H1 (cell line): Measurements from ENCODE around the gene LHFPL3. TPM values are rescaled to one million over a fixed set of nuclear protein-coding genes. Genes with fewer than 3 reads are reported as not detected.

Experiments
- CTCF ChIA-PET: fragments of 300-600 bp; sonication (Branson Sonifier 250); formaldehyde crosslinking; loops from one replicate; lab custom pipeline; 2021; ENCODE audit not compliant: partially characterized antibody; lab: Charles Lee
- POLR2A ChIA-PET: fragments of 300-600 bp; sonication (Branson Sonifier 250); formaldehyde crosslinking; loops from one replicate; lab custom pipeline; 2021; ENCODE audit warnings: inconsistent platforms; ENCODE audit not compliant: partially characterized antibody; lab: Charles Lee
- DNase-seq, 2 experiments: peaks; one replicate each; pipeline versions ENCODE4 v3.0.0 to v3.0.0-alpha.2; 2010 to 2022; ENCODE audit warnings: low spot score in 2 of 2, low read depth in 1 of 2, mixed read lengths in 1 of 2
- FAIRE-seq: peaks from 2 replicates; lab custom pipeline; 2011; peaks lifted over from hg19 to GRCh38; lab: Jason Lieb, UNC
- H2AFZ ChIP-seq: 2 replicates; pipeline ENCODE4 v1.8.1; 2012; ENCODE audit warnings: low read length, inconsistent platforms
- H2AK5ac ChIP-seq: 2 replicates; pipeline ENCODE4 v1.6.1; 2013; ENCODE audit warnings: low read depth, low read length
- H2BK120ac ChIP-seq: replicated peaks from 2 replicates; pipeline ENCODE3; 2013; ENCODE audit warnings: low read depth, low read length, inconsistent platforms
- H2BK12ac ChIP-seq: 2 replicates; pipeline ENCODE4 v1.6.1; 2013; ENCODE audit warnings: low read depth, low read length
- H2BK15ac ChIP-seq: 2 replicates; pipeline ENCODE4 v1.6.1; 2013; ENCODE audit warnings: low read length
- H2BK20ac ChIP-seq: 2 replicates; pipeline ENCODE4 v1.6.1; 2013; ENCODE audit warnings: low read length
- H2BK5ac ChIP-seq: 2 replicates; pipeline ENCODE4 v1.6.1; 2013; ENCODE audit warnings: low read depth, low read length
- H3K14ac ChIP-seq: 2 replicates; pipeline ENCODE4 v1.6.1; 2013; ENCODE audit warnings: inconsistent platforms; ENCODE audit not compliant: insufficient read length
- H3K18ac ChIP-seq: 2 replicates; pipeline ENCODE4 v1.6.1; 2013; ENCODE audit warnings: low read length; ENCODE audit errors: extremely low read depth
- H3K23ac ChIP-seq: 2 replicates; pipeline ENCODE4 v1.6.1; 2013; ENCODE audit warnings: inconsistent platforms; ENCODE audit not compliant: insufficient read length
- H3K23me2 ChIP-seq: 2 replicates; pipeline ENCODE4 v1.6.1; 2013; ENCODE audit warnings: low read depth, low read length
- H3K27ac ChIP-seq: 2 replicates; pipeline ENCODE4 v1.6.1; 2011; ENCODE audit warnings: low read depth, low read length, inconsistent platforms
- H3K27me3 ChIP-seq, 4 experiments: replicated peaks in 1 of 4; 1 replicate in 1 of 4; 2 replicates in 3 of 4; pipeline versions ENCODE4 v1.6.1 to v1.8.1; 2011 to 2013; ENCODE audit warnings: low read length in 3 of 4, mild to moderate bottlenecking in 3 of 4, inconsistent platforms in 2 of 4, mixed read lengths in 2 of 4, moderate library complexity in 1 of 4; ENCODE audit not compliant: control insufficient read depth in 3 of 4, insufficient read depth in 3 of 4; ENCODE audit errors: extremely low read depth in 1 of 4
- H3K36me3 ChIP-seq, 4 experiments: 2 replicates each; pipeline versions ENCODE4 v1.6.1 to v1.8.1; 2011 to 2013; ENCODE audit warnings: mild to moderate bottlenecking in 4 of 4, low read length in 3 of 4, moderate library complexity in 2 of 4, control low read depth in 1 of 4, inconsistent platforms in 1 of 4; ENCODE audit not compliant: insufficient read depth in 4 of 4, control insufficient read depth in 2 of 4
- H3K4ac ChIP-seq: replicated peaks from 2 replicates; pipeline ENCODE3; 2013; ENCODE audit warnings: low read length, low read depth, mixed read lengths, inconsistent platforms; ENCODE audit not compliant: insufficient read length
- H3K4me1 ChIP-seq, 4 experiments: replicated peaks in 1 of 4; 1 replicate in 1 of 4; 2 replicates in 3 of 4; pipeline versions ENCODE4 v1.6.1 to v1.8.1; 2011 to 2013; ENCODE audit warnings: low read length in 3 of 4, inconsistent platforms in 2 of 4, mixed read lengths in 1 of 4; ENCODE audit not compliant: insufficient read depth in 4 of 4, control insufficient read depth in 3 of 4
- H3K4me2 ChIP-seq, 2 experiments: 2 replicates each; pipeline versions ENCODE4 v1.6.1 to v1.8.1; 2011 to 2013; ENCODE audit warnings: low read depth in 2 of 2, low read length in 2 of 2, control low read depth in 1 of 2, inconsistent platforms in 1 of 2, mild to moderate bottlenecking in 1 of 2; ENCODE audit not compliant: insufficient read depth in 1 of 2
- H3K4me3 ChIP-seq, 4 experiments: fragments of 200-600, 300-600 bp in 1 of 4; sonication (generic), shearing (Covaris generic), sonication (Bioruptor Twin) in 1 of 4; 2 replicates each; pipeline versions ENCODE4 v1.5.1 to v1.8.1; 2011 to 2016; ENCODE audit warnings: low read length in 4 of 4, low read depth in 3 of 4, control low read depth in 2 of 4, inconsistent platforms in 2 of 4, mild to moderate bottlenecking in 2 of 4, mixed read lengths in 1 of 4, moderate library complexity in 1 of 4; ENCODE audit not compliant: insufficient read depth in 2 of 4; ENCODE audit errors: extremely low read depth in 1 of 4
- H3K56ac ChIP-seq: replicated peaks from 2 replicates; pipeline ENCODE3; 2013; ENCODE audit warnings: low read depth, mild to moderate bottlenecking, mixed read lengths, low read length, inconsistent platforms; ENCODE audit not compliant: insufficient read length
- H3K79me1 ChIP-seq: 2 replicates; pipeline ENCODE4 v1.6.1; 2013; ENCODE audit warnings: low read depth, low read length, control low read depth
- H3K79me2 ChIP-seq, 2 experiments: 2 replicates each; pipeline versions ENCODE4 v1.6.1 to v1.8.1; 2012 to 2013; ENCODE audit warnings: low read length in 2 of 2, mild to moderate bottlenecking in 2 of 2, inconsistent platforms in 1 of 2; ENCODE audit not compliant: insufficient read depth in 2 of 2, control insufficient read depth in 1 of 2
- H3K9ac ChIP-seq, 4 experiments: replicated peaks in 1 of 4; 1 replicate in 1 of 4; 2 replicates in 3 of 4; pipeline versions ENCODE4 v1.6.1 to v1.8.1; 2011 to 2013; ENCODE audit warnings: low read depth in 3 of 4, low read length in 3 of 4, control low read depth in 2 of 4, mild to moderate bottlenecking in 2 of 4, moderate library complexity in 2 of 4, inconsistent platforms in 1 of 4; ENCODE audit errors: extremely low read depth in 1 of 4
- H3K9me3 ChIP-seq, 2 experiments: 2 replicates each; pipeline versions ENCODE4 v1.6.1 to v1.8.1; 2012 to 2013; ENCODE audit warnings: mild to moderate bottlenecking in 2 of 2, moderate library complexity in 2 of 2, control low read depth in 1 of 2, inconsistent platforms in 1 of 2, low read depth in 1 of 2, low read length in 1 of 2, mixed read lengths in 1 of 2; ENCODE audit not compliant: insufficient read depth in 2 of 2
- H4K20me1 ChIP-seq, 2 experiments: replicated peaks in 1 of 2; 2 replicates each; pipeline versions ENCODE3 to v1.8.1; 2011 to 2013; ENCODE audit warnings: inconsistent platforms in 2 of 2, low read length in 2 of 2, mild to moderate bottlenecking in 1 of 2; ENCODE audit not compliant: insufficient read depth in 2 of 2, control insufficient read depth in 1 of 2
- H4K5ac ChIP-seq: 2 replicates; pipeline ENCODE4 v1.6.1; 2013; ENCODE audit warnings: low read length, low read depth, mixed read lengths, inconsistent platforms; ENCODE audit not compliant: insufficient read length
- H4K8ac ChIP-seq: 2 replicates; pipeline ENCODE4 v1.8.0; 2013; ENCODE audit warnings: mild to moderate bottlenecking, moderate library complexity, low read length, inconsistent platforms; ENCODE audit not compliant: insufficient read depth; ENCODE audit errors: extremely low read depth
- H4K91ac ChIP-seq: replicated peaks from 2 replicates; pipeline ENCODE3; 2013; ENCODE audit warnings: low read length, mixed read lengths, inconsistent platforms; ENCODE audit not compliant: insufficient read length
- ATF3 ChIP-seq: IDR thresholded peaks from 2 replicates; pipeline ENCODE4 v1.6.1; 2011; ENCODE audit warnings: low read depth, mild to moderate bottlenecking, low read length; ENCODE audit not compliant: insufficient read depth
- BACH1 ChIP-seq: IDR thresholded peaks from 2 replicates; pipeline ENCODE4 v1.6.1; 2012; ENCODE audit warnings: low read length, improper control_type of control experiment
- CBX5 ChIP-seq: fragments of 300-800, 300-1000 bp; sonication (generic); IDR thresholded peaks from 2 replicates; pipeline ENCODE4 v1.7.1; 2016; ENCODE audit warnings: antibody characterized with exemption, low read length, low read depth
- EP300 ChIP-seq, 2 experiments: IDR thresholded peaks; 1 replicate in 1 of 2; 2 replicates in 1 of 2; pipeline ENCODE4 v1.6.1; 2011 to 2012; ENCODE audit warnings: low read depth in 2 of 2, low read length in 2 of 2, mild to moderate bottlenecking in 2 of 2, borderline replicate concordance in 1 of 2, inconsistent platforms in 1 of 2, moderate library complexity in 1 of 2
- FOSL1 ChIP-seq: IDR thresholded peaks from 2 replicates; pipeline ENCODE4 v1.6.1; 2011; ENCODE audit warnings: mild to moderate bottlenecking, low read depth, low read length, moderate library complexity; ENCODE audit not compliant: insufficient read depth
- HDAC2 ChIP-seq, 2 experiments: fragments of 300-600 bp in 1 of 2; sonication (generic) in 1 of 2; IDR thresholded peaks; 2 replicates each; pipeline ENCODE4 v1.6.1; 2011 to 2012; ENCODE audit warnings: low read depth in 2 of 2, low read length in 2 of 2, mild to moderate bottlenecking in 2 of 2, moderate library complexity in 2 of 2, borderline replicate concordance in 1 of 2, inconsistent platforms in 1 of 2
- KDM4A ChIP-seq: IDR thresholded peaks from one replicate; pipeline ENCODE4 v1.7.1; 2012; ENCODE audit warnings: low read depth, mild to moderate bottlenecking, moderate library complexity, low read length, inconsistent platforms; ENCODE audit not compliant: severe bottlenecking
- KDM5A ChIP-seq: fragments of 200-600 bp; IDR thresholded peaks from 2 replicates; pipeline ENCODE4 v1.7.1; 2012; ENCODE audit warnings: mild to moderate bottlenecking, low read length, inconsistent platforms, mixed read lengths
- MAX ChIP-seq: IDR thresholded peaks from 2 replicates; pipeline ENCODE4 v1.6.1; 2012; ENCODE audit warnings: inconsistent platforms
- PHF8 ChIP-seq: fragments of 200-600 bp; sonication (generic); conservative IDR thresholded peaks from 2 replicates; pipeline ENCODE4 v1.7.1; 2012; ENCODE audit warnings: low read depth, mild to moderate bottlenecking, inconsistent platforms, low read length, moderate library complexity
- SAP30 ChIP-seq: fragments of 300-600 bp; sonication (generic); IDR thresholded peaks from 2 replicates; pipeline ENCODE4 v1.7.1; 2012; ENCODE audit warnings: low read length, moderate library complexity, mild to moderate bottlenecking, inconsistent platforms; ENCODE audit not compliant: insufficient read depth, insufficient replicate concordance
- SP1 ChIP-seq: IDR thresholded peaks from 2 replicates; pipeline ENCODE4 v1.6.1; 2011; ENCODE audit warnings: low read depth, low read length
- SP4 ChIP-seq: IDR thresholded peaks from 2 replicates; pipeline ENCODE4 v1.6.1; 2012; ENCODE audit warnings: low read length, inconsistent platforms
- YY1 ChIP-seq: IDR thresholded peaks from 2 replicates; pipeline ENCODE4 v1.6.1; 2011; ENCODE audit warnings: low read depth, mild to moderate bottlenecking, low read length
- WGBS, 2 experiments: shearing (Covaris generic) in 1 of 2; methylation state at CpG; one replicate each; pipeline versions ENCODE4 v1.1.6 to v1.1.7; 2013 to 2015; ENCODE audit warnings: low lambda C conversion rate in 2 of 2, mixed read lengths in 2 of 2, inconsistent platforms in 1 of 2, low coverage in 1 of 2, missing lambda C conversion rate in 1 of 2; ENCODE audit not compliant: insufficient replicate concordance in 2 of 2, insufficient coverage in 1 of 2, insufficient read length in 1 of 2; ENCODE audit errors: extremely low coverage in 1 of 2, missing lambda C conversion rate in 1 of 2; 5-methylcytosine and 5-hydroxymethylcytosine counted together
- polyA plus RNA-seq, 7 experiments: library from polyadenylated mRNA; depleted of rRNA in 3 of 7; stranded (reverse) in 5 of 7; unstranded in 2 of 7; fragments of >200 nt in 5 of 7; fragments of 200-250 nt in 2 of 7; gene quantifications; 1 replicate in 5 of 7; 2 replicates in 1 of 7; 4 replicates in 1 of 7; pipeline versions ENCODE4 v1.2.1 to v1.2.3, GENCODE V29; 2011 to 2013; ENCODE audit warnings: missing spikeins in 2 of 7, mixed read lengths in 2 of 7
- total RNA-seq: library from RNA; stranded (reverse); fragmentation: NEBNext Ultra II Directional; extraction: Animal tissue kit (Norgen Biotek cat#: 25700); gene quantifications from 2 replicates; pipeline ENCODE4 v1.2.1, GENCODE V29; 2021

LHFPL3 gene
- total and polyA plus RNA-seq, 2 of the 8 experiments (the other 6 are each of a cell fraction or from before 2014, with no cell fraction given), result 0.24 to 0.50 TPM

GRCh38 chr7:104487642-104488041 is 159.2 kb downstream of the LHFPL3 start:
- FAIRE-seq, result no peak
- TF ChIP-seq CBX5 (no peak), EP300 (IDR thresholded peaks at IDR 0.05; ENCODE audit: borderline replicate concordance in 1 of 2, low read depth in 2 of 2, low read length in 2 of 2) (no peak), KDM5A (no peak), PHF8 (no peak), FOSL1 (no peak), SP1 (no peak), ATF3 (no peak), HDAC2 (IDR thresholded peaks at IDR 0.05; ENCODE audit: borderline replicate concordance in 1 of 2, low read depth in 2 of 2, low read length in 2 of 2) (no peak), YY1 (no peak), BACH1 (no peak), MAX (no peak), SAP30 (no peak), KDM4A (no peak), SP4 (no peak)

More at GRCh38 chr7:104487642-104488041, 159.2 kb downstream of the LHFPL3 start:
- no peak overlapping the region for H2BK120ac ChIP-seq
- no peak for DNase-seq
- H2AFZ ChIP-seq, result no peak overlapping the region
- H3K4me3 ChIP-seq, result no peak overlapping the region
- no peaks in the 10 kb centered on the region for H3K27me3 ChIP-seq
- no peak overlapping the region for H3K23ac ChIP-seq
- H2BK15ac ChIP-seq, result no peak overlapping the region
- no peak overlapping the region for H2AK5ac ChIP-seq
- no peak overlapping the region for H2BK12ac ChIP-seq
- no peak overlapping the region for H4K91ac ChIP-seq
- H3K14ac ChIP-seq, result no peak overlapping the region
- no peak overlapping the region for H3K9ac ChIP-seq
- H3K18ac ChIP-seq, result no peak overlapping the region
- no peak overlapping the region for H3K56ac ChIP-seq
- no peaks in the 10 kb centered on the region for H3K23me2 ChIP-seq
- H4K5ac ChIP-seq, result no peak overlapping the region
- H3K79me2 ChIP-seq, result no peaks in the 10 kb centered on the region
- H3K4me1 ChIP-seq, result no peaks in the 10 kb centered on the region
- H4K20me1 ChIP-seq, result no peaks in the 10 kb centered on the region
- H3K4ac ChIP-seq, result no peak overlapping the region
- ChIA-PET CTCF (no interaction called here), POLR2A (no interaction called here)
- no peak overlapping the region for H3K27ac ChIP-seq
- H3K9me3 ChIP-seq, result peaks cover 14 to 29% of the 10 kb centered on the region in 2 experiments; a peak in 2 of 4 replicates
- no peaks in the 10 kb centered on the region for H3K36me3 ChIP-seq
- 48% methylated on average over 1 of the region's 1 CpG; no CpG with 5 or more reads in 1 of the 2 experiments for whole genome bisulfite sequencing, 2 experiments
- H3K4me2 ChIP-seq, result no peak overlapping the region
- no peak overlapping the region for H2BK20ac ChIP-seq
- no peak overlapping the region for H4K8ac ChIP-seq
- no peaks in the 10 kb centered on the region for H3K79me1 ChIP-seq
- no peak overlapping the region for H2BK5ac ChIP-seq
